Stimulated activated CD4-positive, alpha-beta T cell treated with anti-CD3 and anti-CD28 coated beads, Interleukin-1b, Interleukin-23, amount 100 ng/mL, for 48 hours (primary cell): ENCODE results near the gene BEAN1.
A peak's percentile ranks its signal among the peaks of the same experiment; 100 is the strongest.
"Not testable (repeated sequence)": the region's sequence is repeated elsewhere in the genome, so short reads cannot be mapped to it uniquely, and the experiment has no call there.

Experiments used
- DNase-seq: peaks from one replicate; pipeline ENCODE4 v3.0.0-alpha.2; 2020

BEAN1 gene

GRCh38 chr16:66510298-66510697 lies 83.2 kb downstream of the BEAN1 start:
- DNase-seq: no peak

GRCh38 chr16:66510711-66511601 lies 83.9 kb downstream of the BEAN1 start:
- DNase-seq: no peak

GRCh38 chr16:66511602-66512271 lies 84.6 kb downstream of the BEAN1 start:
- DNase-seq: no peak

GRCh38 chr16:66512272-66513110 lies 85.4 kb downstream of the BEAN1 start:
- no peak for DNase-seq

- DNase-seq: no peak
Observed at GRCh38 chr16:66513111-66513723, 86.1 kb downstream of the BEAN1 start.

- not testable (repeated sequence) for DNase-seq
Observed at GRCh38 chr16:66514391-66514790, 87.3 kb downstream of the BEAN1 start.

GRCh38 chr16:66514980-66515595 lies 88.0 kb downstream of the BEAN1 start:
- not testable (repeated sequence) for DNase-seq

GRCh38 chr16:66515596-66516508 lies 88.8 kb downstream of the BEAN1 start:
- DNase-seq: peak; percentile 44

- DNase-seq: no peak
Observed at GRCh38 chr16:66516509-66516807, 89.4 kb downstream of the BEAN1 start.

- peak; percentile 84 for DNase-seq
Observed at GRCh38 chr16:66516808-66517585, 89.9 kb downstream of the BEAN1 start.

- no peak for DNase-seq
Observed at GRCh38 chr16:66517586-66518263, 90.6 kb downstream of the BEAN1 start.

- DNase-seq: no peak
Observed at GRCh38 chr16:66519482-66520373, 92.6 kb downstream of the BEAN1 start.

- DNase-seq: no peak
Observed at GRCh38 chr16:66520406-66521170, 93.5 kb downstream of the BEAN1 start.

GRCh38 chr16:66521252-66521713 lies 94.2 kb downstream of the BEAN1 start:
- no peak for DNase-seq

GRCh38 chr16:66521951-66522771 lies 95.1 kb downstream of the BEAN1 start:
- peak; percentile 97 for DNase-seq

GRCh38 chr16:66522816-66523590 lies 95.9 kb downstream of the BEAN1 start:
- no peak for DNase-seq
